Measurements from ENCODE around the gene UNC45A.
A peak's percentile ranks its signal among the peaks of the same experiment; 100 is the strongest.
"Not testable (repeated sequence)": the region's sequence is repeated elsewhere in the genome, so short reads cannot be mapped to it uniquely, and the experiment has no call there.

UNC45A gene

GRCh38 chr15:90918034-90918788, 16.9 kb upstream of the UNC45A start:
- DNase-seq, result no peak

GRCh38 chr15:90918835-90919234, 16.2 kb upstream of the UNC45A start:
- DNase-seq, result no peak

GRCh38 chr15:90921887-90922286, 13.2 kb upstream of the UNC45A start:
- no peak for DNase-seq

GRCh38 chr15:90922712-90923322, 12.3 kb upstream of the UNC45A start:
- DNase-seq, result peak; percentile 71

- DNase-seq, result no peak
Measured at GRCh38 chr15:90924375-90924774, 10.7 kb upstream of the UNC45A start.

- not testable (repeated sequence) for DNase-seq
Measured at GRCh38 chr15:90926766-90927165, 8.3 kb upstream of the UNC45A start.

- DNase-seq, result not testable (repeated sequence)
Measured at GRCh38 chr15:90928106-90928505, 7.0 kb upstream of the UNC45A start.

GRCh38 chr15:90929246-90930019, 5.7 kb upstream of the UNC45A start:
- DNase-seq, result no peak

GRCh38 chr15:90930861-90931574, 4.1 kb upstream of the UNC45A start:
- DNase-seq, result no peak

- no peak for DNase-seq
Measured at GRCh38 chr15:90931575-90931827, 3.6 kb upstream of the UNC45A start.

- peak; percentile 90 for DNase-seq
Measured at GRCh38 chr15:90931828-90932659, 3.0 kb upstream of the UNC45A start, which contains the start of gene HDDC3. Gene HDDC3, minus strand, starts transcription at chr15:90932549. Its CDS starts 9 bp downstream, at chr15:90932540.

- DNase-seq, result no peak
Measured at GRCh38 chr15:90932660-90932991, 2.5 kb upstream of the UNC45A start.

GRCh38 chr15:90933301-90933700, 1.8 kb upstream of the UNC45A start:
- no peak for DNase-seq

- DNase-seq, result peak; percentile 88
Measured at GRCh38 chr15:90934256-90934948, 683 bp upstream of the UNC45A start.

- DNase-seq, result no peak
Measured at GRCh38 chr15:90936823-90937222, 1.7 kb downstream of the UNC45A start.

- no peak for DNase-seq
Measured at GRCh38 chr15:90938261-90938660, 3.2 kb downstream of the UNC45A start.

- DNase-seq, result no peak
Measured at GRCh38 chr15:90939756-90940155, 4.7 kb downstream of the UNC45A start.

GRCh38 chr15:90941038-90941437, 6.0 kb downstream of the UNC45A start:
- no peak for DNase-seq

GRCh38 chr15:90942354-90943120, 7.5 kb downstream of the UNC45A start:
- no peak for DNase-seq

- DNase-seq, result no peak
Measured at GRCh38 chr15:90945091-90945490, 10.0 kb downstream of the UNC45A start.

GRCh38 chr15:90946538-90946937, 11.5 kb downstream of the UNC45A start:
- no peak for DNase-seq
